ENCODE data around the gene MYH10. TPM values are rescaled to one million over a fixed set of nuclear protein-coding genes. Genes with fewer than 3 reads are reported as not detected.

MYH10 gene
- total RNA-seq, 2 donors from 2014 or later = 23.3 to 30.3 TPM

GRCh38 chr17:8502126-8502525, 128.4 kb downstream of the MYH10 start:
- peaks cover 0 to 4% of the 10 kb centered on the region in 2 donors for H3K36me3 ChIP-seq (replicated peaks in 1 of 2; ENCODE audit: insufficient read depth in 1 of 2, low read depth in 2 of 2)
- TF ChIP-seq POLR2A (IDR thresholded peaks at IDR 0.05) (no peak), CTCF (IDR thresholded peaks at IDR 0.05) (no peak)

GRCh38 chr17:8500609-8501008, 129.9 kb downstream of the MYH10 start:
- H3K9me3 ChIP-seq = no peaks in the 10 kb centered on the region
- H3K4me3 ChIP-seq = no peak overlapping the region
- WGBS, 2 donors = 90% methylated on average over 8 of the region's 8 CpGs
- H3K36me3 ChIP-seq (replicated peaks in 1 of 2; ENCODE audit: insufficient read depth in 1 of 2, low read depth in 2 of 2) = peaks cover 0 to 4% of the 10 kb centered on the region in 2 donors
- DNase-seq = no peak
- ATAC-seq = no peak
- no peak overlapping the region for H3K27ac ChIP-seq
- intact Hi-C loops (cut with DNase I) = no loop called here
- H3K27me3 ChIP-seq = no peaks in the 10 kb centered on the region
- H3K4me1 ChIP-seq = no peaks in the 10 kb centered on the region
- TF ChIP-seq POLR2A (IDR thresholded peaks at IDR 0.05) (no peak), CTCF (IDR thresholded peaks at IDR 0.05) (no peak)

More at GRCh38 chr17:8502126-8502525, 128.4 kb downstream of the MYH10 start:
- no peak for ATAC-seq
- Histone ChIP-seq H3K27ac (no peak overlapping the region), H3K4me3 (no peak overlapping the region), H3K27me3 (no peaks in the 10 kb centered on the region), H3K4me1 (no peaks in the 10 kb centered on the region), H3K9me3 (no peaks in the 10 kb centered on the region)
- intact Hi-C loops (cut with DNase I) = no loop called here
- 89% methylated on average over 2 to 6 of the region's 6 CpGs for WGBS, 2 donors
- DNase-seq = no peak

DNA sequence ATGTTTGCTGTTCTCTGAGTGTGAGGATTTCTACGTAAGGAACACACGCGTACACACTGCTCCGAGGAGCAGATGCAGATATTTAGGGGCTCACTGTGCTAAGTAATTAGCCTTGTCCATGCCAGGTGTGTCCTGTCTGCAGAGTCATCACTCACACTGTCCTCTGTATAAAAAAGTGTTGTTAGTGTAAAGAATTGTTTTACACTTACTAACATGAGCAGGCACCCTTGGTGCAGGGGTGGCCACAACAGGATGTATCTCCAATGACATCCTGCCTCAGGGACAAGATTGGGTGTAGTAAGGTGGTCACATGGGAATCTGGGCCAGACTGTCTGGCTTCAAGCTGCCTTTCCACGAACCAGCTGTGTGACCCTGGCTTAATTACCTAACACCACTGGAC, 130.9 kb downstream of the MYH10 start:
- intact Hi-C loops (cut with DNase I) = no loop called here

DNA sequence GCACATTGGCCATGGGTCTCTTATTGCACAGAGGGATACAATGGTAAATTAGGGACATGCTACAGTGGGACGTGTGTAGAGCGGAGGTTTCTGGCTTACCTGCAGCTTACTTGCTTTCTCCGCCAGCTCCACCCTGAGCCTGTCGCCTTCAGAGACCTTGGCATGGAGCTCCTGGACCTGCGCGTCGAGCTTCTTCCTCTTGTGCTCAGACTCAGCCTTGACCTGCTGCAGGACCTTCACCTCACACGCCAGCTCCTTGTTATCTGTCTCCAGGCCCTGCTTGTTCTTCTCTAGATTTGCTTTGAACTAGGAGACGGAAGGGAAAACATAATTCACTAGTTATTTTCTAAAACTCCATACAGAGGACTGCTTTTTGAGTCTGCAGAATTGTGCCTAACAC, 131.4 kb downstream of the MYH10 start:
- no peak for ATAC-seq
- TF ChIP-seq CTCF (IDR thresholded peaks at IDR 0.05) (no peak), POLR2A (IDR thresholded peaks at IDR 0.05) (no peak)
- intact Hi-C loops (cut with DNase I) = no loop called here
- H3K27me3 ChIP-seq = no peaks in the 10 kb centered on the region
- H3K36me3 ChIP-seq (replicated peaks in 1 of 2; ENCODE audit: insufficient read depth in 1 of 2, low read depth in 2 of 2) = peaks cover 0 to 4% of the 10 kb centered on the region in 2 donors
- no peak overlapping the region for H3K4me3 ChIP-seq
- 92% methylated on average over 9 of the region's 9 CpGs for WGBS, 2 donors
- H3K9me3 ChIP-seq = no peaks in the 10 kb centered on the region
- no peak overlapping the region for H3K27ac ChIP-seq
- no peak for DNase-seq
- no peaks in the 10 kb centered on the region for H3K4me1 ChIP-seq

More for the DNA sequence above, 130.9 kb downstream of the MYH10 start:
- Histone ChIP-seq H3K27ac (no peak overlapping the region), H3K36me3 (replicated peaks in 1 of 2; ENCODE audit: insufficient read depth in 1 of 2, low read depth in 2 of 2) (peaks cover 0 to 4% of the 10 kb centered on the region in 2 donors), H3K9me3 (no peaks in the 10 kb centered on the region), H3K4me1 (no peaks in the 10 kb centered on the region), H3K27me3 (no peaks in the 10 kb centered on the region), H3K4me3 (no peak overlapping the region)
- DNase-seq (no peak), ATAC-seq (no peak)
- TF ChIP-seq CTCF (IDR thresholded peaks at IDR 0.05) (no peak), POLR2A (IDR thresholded peaks at IDR 0.05) (no peak)
- 90 to 94% methylated on average over 5 of the region's 5 CpGs for WGBS, 2 donors

DNA sequence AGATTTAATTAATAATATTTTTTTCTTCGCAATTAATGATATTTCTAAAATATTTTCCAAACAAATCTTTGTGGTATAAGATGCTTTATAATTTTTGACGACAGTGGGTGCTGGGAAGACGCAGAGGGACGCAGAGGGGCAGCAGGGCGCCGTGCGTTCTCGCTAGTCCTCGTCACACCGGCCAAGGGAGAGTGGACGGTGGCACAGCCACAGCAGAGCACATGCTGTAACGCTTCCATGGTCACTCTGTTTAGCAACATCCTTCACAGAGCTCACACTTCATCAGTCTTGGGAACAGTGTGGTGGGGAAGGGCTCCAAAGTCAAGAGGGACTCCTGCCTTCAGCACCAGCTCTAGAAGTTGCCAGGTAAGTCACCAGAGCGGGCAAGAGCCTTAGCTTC, 134.4 kb downstream of the MYH10 start:
- Histone ChIP-seq H3K9me3 (no peaks in the 10 kb centered on the region), H3K27ac (no peak overlapping the region), H3K4me1 (no peaks in the 10 kb centered on the region), H3K36me3 (replicated peaks in 1 of 2; ENCODE audit: insufficient read depth in 1 of 2, low read depth in 2 of 2) (peaks cover 0 to 2% of the 10 kb centered on the region in 2 donors), H3K4me3 (no peak overlapping the region), H3K27me3 (no peaks in the 10 kb centered on the region)
- ATAC-seq = no peak
- no peak for DNase-seq
- 87 to 89% methylated on average over 13 of the region's 13 CpGs for WGBS, 2 donors
- intact Hi-C loops (cut with DNase I) = no loop called here
- TF ChIP-seq POLR2A (IDR thresholded peaks at IDR 0.05) = no peak
- TF ChIP-seq CTCF (IDR thresholded peaks at IDR 0.05) = no peak

All from body of pancreas (tissue), 4 donors.